Measurements from ENCODE around the gene SBF1. TPM values are rescaled to one million over a fixed set of nuclear protein-coding genes. Genes with fewer than 3 reads are reported as not detected.
"Not testable (repeated sequence)": the region's sequence is repeated elsewhere in the genome, so short reads cannot be mapped to it uniquely, and the experiment has no call there.

Gene SBF1
- total RNA-seq, 4 donors from 2014 or later = 80.0 to 227 (median 128) TPM

GRCh38 chr22:50522208-50522805, 47.5 kb upstream of the SBF1 start:
- H3K4me1 ChIP-seq = peaks cover 13 to 22% of the 10 kb centered on the region in 2 donors
- H3K9me3 ChIP-seq = no peaks in the 10 kb centered on the region
- no peaks in the 10 kb centered on the region for H3K27me3 ChIP-seq
- WGBS, 2 donors = 82 to 93% methylated on average over 5 to 11 of the region's 15 CpGs
- no peak overlapping the region for H3K27ac ChIP-seq
- intact Hi-C loops (cut with DNase I) = loop anchor here (5.0 kb wide), 1 partner anchor 60 kb away; the partner anchor contains the start of gene CHKB
- no peak overlapping the region for H3K4me3 ChIP-seq (replicated peaks in 1 of 3)
- TF ChIP-seq POLR2A (IDR thresholded peaks at IDR 0.05) (no peak), CTCF (IDR thresholded peaks at IDR 0.05) (no peak)
- DNase-seq = no peak
- H3K36me3 ChIP-seq = peaks cover 29 to 40% of the 10 kb centered on the region in 2 donors

- no peak overlapping the region for H3K4me3 ChIP-seq (replicated peaks in 1 of 3)
- intact Hi-C loops (cut with DNase I) = loop anchor here (5.0 kb wide), 1 partner anchor 61 kb away; the partner anchor contains the start of gene CHKB
- no peak overlapping the region for H3K27ac ChIP-seq
- peaks cover 29 to 43% of the 10 kb centered on the region in 2 donors for H3K36me3 ChIP-seq
- DNase-seq = no peak
- TF ChIP-seq CTCF (IDR thresholded peaks at IDR 0.05) = no peak
- no peak for TF ChIP-seq POLR2A (IDR thresholded peaks at IDR 0.05)
- WGBS, 2 donors = 95% methylated on average over 7 to 10 of the region's 10 CpGs
- no peaks in the 10 kb centered on the region for H3K9me3 ChIP-seq
- H3K4me1 ChIP-seq = peaks cover 11 to 16% of the 10 kb centered on the region in 2 donors
- H3K27me3 ChIP-seq = no peaks in the 10 kb centered on the region
Observed at GRCh38 chr22:50521710-50522109, 46.9 kb upstream of the SBF1 start.

- peaks cover 7 to 10% of the 10 kb centered on the region in 2 donors for H3K4me1 ChIP-seq
- no peak for TF ChIP-seq POLR2A (IDR thresholded peaks at IDR 0.05)
- H3K27ac ChIP-seq = no peak overlapping the region
- no peak overlapping the region for H3K4me3 ChIP-seq (replicated peaks in 1 of 3)
- no peaks in the 10 kb centered on the region for H3K9me3 ChIP-seq
- H3K27me3 ChIP-seq = no peaks in the 10 kb centered on the region
- intact Hi-C loops (cut with DNase I) = loop anchor here (5.0 kb wide), 1 partner anchor 61 kb away; the partner anchor contains the start of gene CHKB
- peaks cover 29 to 45% of the 10 kb centered on the region in 2 donors for H3K36me3 ChIP-seq
- WGBS, 2 donors = 91 to 95% methylated on average over 11 to 13 of the region's 13 CpGs
- no peak for DNase-seq
Observed at GRCh38 chr22:50520826-50521453, 46.1 kb upstream of the SBF1 start.

GRCh38 chr22:50520184-50520583, 45.3 kb upstream of the SBF1 start:
- H3K9me3 ChIP-seq; H3K27ac ChIP-seq; H3K4me3 ChIP-seq (replicated peaks in 1 of 3); DNase-seq; H3K27me3 ChIP-seq: not testable (repeated sequence)
- 98% methylated on average over 8 of the region's 8 CpGs for WGBS, 2 donors
- H3K36me3 ChIP-seq = peaks cover 29 to 45% of the 10 kb centered on the region in 2 donors
- peaks cover 7 to 10% of the 10 kb centered on the region in 2 donors for H3K4me1 ChIP-seq
- intact Hi-C loops (cut with DNase I) = loop anchor here (5.0 kb wide), 1 partner anchor 62 kb away; the partner anchor contains the start of gene CHKB

- intact Hi-C loops (cut with DNase I) = no loop called here
- DNase-seq = no peak
- TF ChIP-seq POLR2A (IDR thresholded peaks at IDR 0.05) (no peak), CTCF (IDR thresholded peaks at IDR 0.05) (no peak)
- WGBS, 2 donors = 97 to 98% methylated on average over 5 to 7 of the region's 8 CpGs
- Histone ChIP-seq H3K4me3 (replicated peaks in 1 of 3) (no peak overlapping the region), H3K4me1 (peaks cover 0 to under 1% of the 10 kb centered on the region in 2 donors), H3K9me3 (no peaks in the 10 kb centered on the region), H3K27ac (no peak overlapping the region), H3K36me3 (peaks cover 29 to 45% of the 10 kb centered on the region in 2 donors), H3K27me3 (no peaks in the 10 kb centered on the region)
Observed at GRCh38 chr22:50519151-50519550, 44.3 kb upstream of the SBF1 start.

GRCh38 chr22:50518606-50519005, 43.8 kb upstream of the SBF1 start:
- H3K27ac ChIP-seq = no peak overlapping the region
- WGBS, 2 donors = 100% methylated on average over 1 to 3 of the region's 7 CpGs
- no peaks in the 10 kb centered on the region for H3K27me3 ChIP-seq
- H3K36me3 ChIP-seq = peaks cover 29 to 42% of the 10 kb centered on the region in 2 donors
- DNase-seq = no peak
- no peak for TF ChIP-seq POLR2A (IDR thresholded peaks at IDR 0.05)
- TF ChIP-seq CTCF (IDR thresholded peaks at IDR 0.05) = no peak
- H3K9me3 ChIP-seq = no peaks in the 10 kb centered on the region
- intact Hi-C loops (cut with DNase I) = no loop called here
- H3K4me3 ChIP-seq (replicated peaks in 1 of 3) = no peak overlapping the region
- H3K4me1 ChIP-seq = no peaks in the 10 kb centered on the region
